Measurements from ENCODE around the gene PRAC1. TPM values are rescaled to one million over a fixed set of nuclear protein-coding genes. Genes with fewer than 3 reads are reported as not detected.

The PRAC1 gene
- total RNA-seq, 1 donor from 2014 or later, result not detected

- H4K20me1 ChIP-seq (ENCODE audit: low read depth), result peaks cover 89% of the 10 kb centered on the region
- H3F3A ChIP-seq (ENCODE audit: low read depth), result peaks cover 7% of the 10 kb centered on the region
- no peak overlapping the region for H3K4me2 ChIP-seq
- peaks cover 100% of the 10 kb centered on the region for H3K27me3 ChIP-seq
- no peaks in the 10 kb centered on the region for H3K36me3 ChIP-seq
- H3K27ac ChIP-seq, result no peak overlapping the region
- no peaks in the 10 kb centered on the region for H3K4me1 ChIP-seq
- H3K79me2 ChIP-seq (ENCODE audit: low read depth), result no peaks in the 10 kb centered on the region
- peak; percentile 91 for DNase-seq (ENCODE audit: low spot score)
- H3K4me1 Mint-ChIP-seq, result peaks cover 4% of the 10 kb centered on the region
- no peaks in the 10 kb centered on the region for H3K9me3 ChIP-seq (ENCODE audit: low read depth)
- peaks cover 97% of the 10 kb centered on the region for H3K27me3 Mint-ChIP-seq (ENCODE audit: insufficient read depth, low read depth)
- H3K4me3 Mint-ChIP-seq, result peak overlapping the region; percentile 18
- no peak overlapping the region for H3K9ac ChIP-seq
- H3K36me3 Mint-ChIP-seq, result no peaks in the 10 kb centered on the region
- H3K9me3 Mint-ChIP-seq, result peaks cover 6% of the 10 kb centered on the region
- H2AFZ ChIP-seq (replicated peaks), result no peak overlapping the region
- TF ChIP-seq EZH2 (IDR thresholded peaks at IDR 0.05) (peak; percentile 73), CTCF (IDR thresholded peaks at IDR 0.05) (peak; percentile 89), EZH2phosphoT487 (IDR thresholded peaks at IDR 0.05) (peak; percentile 11)
- H3K27ac Mint-ChIP-seq, result no peak overlapping the region
- no peak overlapping the region for H3K4me3 ChIP-seq
These were observed 2.1 kb upstream of the PRAC1 start for GRCh38 chr17:48724251-48725003.

GRCh38 chr17:48723423-48724250, 1.3 kb upstream of the PRAC1 start:
- H3K27ac Mint-ChIP-seq, result no peak overlapping the region
- Histone ChIP-seq H3K4me3 (no peak overlapping the region), H3K4me1 (no peaks in the 10 kb centered on the region), H3K36me3 (no peaks in the 10 kb centered on the region), H3F3A (ENCODE audit: low read depth) (peaks cover 10% of the 10 kb centered on the region), H3K9me3 (ENCODE audit: low read depth) (no peaks in the 10 kb centered on the region), H3K9ac (no peak overlapping the region), H3K79me2 (ENCODE audit: low read depth) (no peaks in the 10 kb centered on the region), H3K27me3 (peaks cover 100% of the 10 kb centered on the region), H3K27ac (no peak overlapping the region), H2AFZ (replicated peaks) (no peak overlapping the region), H4K20me1 (ENCODE audit: low read depth) (peaks cover 93% of the 10 kb centered on the region), H3K4me2 (peak overlapping the region; percentile 33)
- H3K4me3 Mint-ChIP-seq, result no peak overlapping the region
- peak; percentile 59 for DNase-seq (ENCODE audit: low spot score)
- TF ChIP-seq EZH2phosphoT487 (IDR thresholded peaks at IDR 0.05), result peak; percentile 85
- TF ChIP-seq CTCF (IDR thresholded peaks at IDR 0.05), result no peak
- TF ChIP-seq EZH2 (IDR thresholded peaks at IDR 0.05), result peak; percentile 88
- H3K4me1 Mint-ChIP-seq, result peaks cover 7% of the 10 kb centered on the region
- H3K9me3 Mint-ChIP-seq, result peaks cover 6% of the 10 kb centered on the region
- no peaks in the 10 kb centered on the region for H3K36me3 Mint-ChIP-seq
- H3K27me3 Mint-ChIP-seq (ENCODE audit: insufficient read depth, low read depth), result peaks cover 98% of the 10 kb centered on the region

GRCh38 chr17:48722915-48723422, 651 bp upstream of the PRAC1 start, which contains the start of gene PRAC2:
PRAC2 (plus strand) TSS chr17:48723185; CDS start chr17:48724411, 1,226 bp downstream.
- Histone ChIP-seq H3K4me1 (no peaks in the 10 kb centered on the region), H3K27ac (no peak within 1 kb of the TSS), H3K36me3 (no peaks in the 10 kb centered on the region), H2AFZ (replicated peaks) (no peak within 1 kb of the TSS), H3K27me3 (peaks cover 100% of the 10 kb centered on the region), H4K20me1 (ENCODE audit: low read depth) (peaks cover 99% of the 10 kb centered on the region), H3K79me2 (ENCODE audit: low read depth) (no peaks in the 10 kb centered on the region), H3F3A (ENCODE audit: low read depth) (peaks cover 17% of the 10 kb centered on the region), H3K4me3 (no peak within 1 kb of the TSS), H3K9ac (no peak within 1 kb of the TSS), H3K4me2 (peak within 1 kb of the TSS; percentile 33), H3K9me3 (ENCODE audit: low read depth) (no peaks in the 10 kb centered on the region)
- Mint-ChIP-seq H3K36me3 (no peaks in the 10 kb centered on the region), H3K4me1 (peaks cover 11% of the 10 kb centered on the region), H3K27ac (no peak within 1 kb of the TSS), H3K4me3 (no peak within 1 kb of the TSS), H3K27me3 (ENCODE audit: insufficient read depth, low read depth) (peaks cover 99% of the 10 kb centered on the region), H3K9me3 (peaks cover 6% of the 10 kb centered on the region)
- peak; percentile 51 for DNase-seq (ENCODE audit: low spot score)
- TF ChIP-seq EZH2 (IDR thresholded peaks at IDR 0.05) (no peak), EZH2phosphoT487 (IDR thresholded peaks at IDR 0.05) (no peak), CTCF (IDR thresholded peaks at IDR 0.05) (no peak)
